ENCODE results near the gene GBA2.

DNA sequence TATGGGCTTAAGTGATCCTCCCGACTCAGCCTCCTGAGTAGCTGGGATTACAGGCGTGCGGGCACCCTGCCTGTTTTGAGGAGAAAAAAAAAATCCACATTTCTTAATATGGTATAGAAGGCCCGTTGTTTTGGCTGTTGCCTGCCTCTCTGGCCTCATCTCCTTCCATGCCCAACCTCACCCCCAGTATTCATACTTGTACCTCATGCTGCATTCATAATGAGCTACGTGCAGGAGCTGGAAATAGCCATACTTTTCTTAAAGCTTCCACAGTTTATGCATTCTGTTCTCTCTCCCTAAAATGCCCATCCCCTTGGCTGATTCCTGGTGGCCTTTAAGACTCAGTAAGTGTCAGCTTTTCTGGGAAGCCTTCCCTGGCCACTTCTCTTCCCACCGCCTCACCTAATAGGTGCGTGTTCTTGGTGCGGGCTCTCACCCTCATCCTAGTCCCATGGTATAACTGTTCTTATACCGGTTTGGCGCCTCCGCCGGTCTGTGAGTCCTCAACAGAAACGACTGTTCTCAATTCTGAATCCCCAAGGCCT lies 57.2 kb downstream of the GBA2 start:
- no peak for TF ChIP-seq CTCF (IDR thresholded peaks at IDR 0.05)
- TF ChIP-seq POLR2A (IDR thresholded peaks at IDR 0.05): no peak

All from right lobe of liver (tissue), 4 donors.